HG03520 (cell line): ENCODE results near the gene SPON2.
A peak's percentile ranks its signal among the peaks of the same experiment; 100 is the strongest.

Source experiments
- ATAC-seq: cut with Tn5 transposase; IDR thresholded peaks from one replicate; pipeline ENCODE4 v1.9.1; 2021; ENCODE audit warnings: mild to moderate bottlenecking, moderate library complexity; ENCODE audit not compliant: unreplicated experiment

The SPON2 gene

DNA sequence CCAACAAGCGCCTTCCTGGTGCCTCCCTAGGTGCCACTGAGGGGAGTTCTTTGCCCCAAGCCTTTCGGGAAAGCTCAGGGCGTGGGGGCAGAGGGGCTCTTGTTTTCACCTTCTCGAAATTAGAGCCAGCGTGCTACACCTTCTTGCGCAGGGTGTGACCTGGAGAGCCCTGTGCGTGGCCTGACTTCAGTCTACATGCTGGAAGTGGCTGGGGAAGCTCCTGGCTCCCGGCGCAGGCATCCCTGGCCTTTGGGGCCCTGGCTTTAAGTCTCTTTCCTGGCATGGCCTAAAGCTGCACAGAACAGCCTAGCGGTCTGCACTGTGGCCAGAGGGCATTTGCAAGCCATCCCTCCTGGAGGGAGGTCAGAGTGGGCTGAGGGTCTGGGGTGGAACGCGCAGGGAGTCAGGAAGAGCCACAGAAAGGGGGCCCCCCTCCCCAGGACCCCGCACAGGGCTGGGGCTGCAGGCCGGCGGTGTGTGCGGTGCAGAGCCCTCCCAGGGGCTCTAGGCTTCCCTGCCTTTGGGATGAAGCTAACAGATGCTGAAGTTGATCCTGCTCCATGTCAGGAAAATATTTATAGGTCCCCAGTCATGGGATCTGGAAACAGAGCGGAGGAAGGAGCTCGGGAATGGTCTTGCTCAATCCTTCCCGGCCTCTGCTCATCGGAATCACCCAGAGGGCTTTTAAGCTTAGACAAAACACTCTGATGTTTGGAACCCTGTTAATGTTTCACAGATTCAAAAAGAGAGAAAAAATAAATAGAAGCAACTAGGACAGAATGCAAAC, 781 bp upstream of the SPON2 start:
- no peak for ATAC-seq

DNA sequence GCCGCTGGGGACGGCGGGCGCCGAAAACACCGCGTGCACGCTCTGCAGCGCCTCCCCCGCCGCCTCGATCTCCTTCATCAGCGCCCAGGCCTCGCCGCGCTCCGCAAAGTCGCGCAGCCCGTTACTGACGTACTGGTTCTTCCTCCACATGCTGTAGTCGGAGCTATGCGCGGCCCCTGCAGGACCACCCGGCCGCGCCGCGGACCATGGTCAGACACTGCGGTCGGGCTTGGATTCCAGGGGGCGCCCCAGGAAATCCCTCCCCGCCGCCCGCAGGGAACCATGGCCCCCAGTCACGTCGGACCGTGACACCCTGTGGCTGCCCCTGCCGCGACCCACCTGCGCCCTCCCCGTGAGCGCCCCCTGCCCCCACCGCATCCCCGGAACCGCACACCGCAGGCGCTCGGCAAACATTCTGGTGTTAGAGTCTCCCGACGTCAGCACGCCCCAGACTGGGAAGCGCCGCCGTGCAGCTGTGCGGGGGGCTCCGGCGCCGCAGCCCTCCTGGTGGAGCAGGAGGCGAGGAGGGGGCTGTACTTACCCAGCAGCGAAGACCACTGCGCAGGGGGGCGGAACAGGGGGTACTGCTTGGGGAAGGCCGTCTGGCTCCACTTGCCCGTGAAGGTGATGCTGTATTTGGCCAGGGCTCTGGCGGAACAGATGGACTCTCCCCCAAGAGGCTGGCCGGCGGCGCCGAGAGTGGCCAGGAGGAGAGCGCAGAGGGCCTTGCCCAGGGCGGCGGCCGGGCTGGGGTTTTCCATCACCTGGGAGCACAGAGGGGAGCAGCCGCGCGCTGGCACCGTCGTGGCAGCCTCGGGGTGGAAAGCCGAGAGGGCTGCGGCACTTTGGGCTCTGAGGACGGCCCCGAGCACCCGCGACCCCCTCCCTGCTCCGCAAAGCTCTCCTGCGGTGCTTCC, 814 bp downstream of the SPON2 start:
- no peak for ATAC-seq

DNA sequence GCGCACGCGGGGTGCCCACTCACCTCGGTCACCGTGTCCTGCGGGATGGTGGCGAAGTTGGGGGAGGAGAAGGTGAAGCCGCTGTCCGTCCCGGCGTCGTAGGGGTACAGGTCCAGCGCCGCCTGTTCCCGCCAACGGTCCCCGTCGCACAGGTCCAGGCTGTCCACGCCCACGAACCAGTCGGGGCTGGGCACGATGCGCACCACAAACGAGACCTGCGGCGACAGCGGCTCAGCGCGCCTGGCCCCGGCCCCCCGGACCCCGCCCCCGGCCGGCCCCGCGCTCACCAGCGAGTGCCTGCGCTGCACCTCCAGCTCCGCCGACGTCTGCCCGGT, 1.4 kb downstream of the SPON2 start:
- ATAC-seq: no peak

DNA sequence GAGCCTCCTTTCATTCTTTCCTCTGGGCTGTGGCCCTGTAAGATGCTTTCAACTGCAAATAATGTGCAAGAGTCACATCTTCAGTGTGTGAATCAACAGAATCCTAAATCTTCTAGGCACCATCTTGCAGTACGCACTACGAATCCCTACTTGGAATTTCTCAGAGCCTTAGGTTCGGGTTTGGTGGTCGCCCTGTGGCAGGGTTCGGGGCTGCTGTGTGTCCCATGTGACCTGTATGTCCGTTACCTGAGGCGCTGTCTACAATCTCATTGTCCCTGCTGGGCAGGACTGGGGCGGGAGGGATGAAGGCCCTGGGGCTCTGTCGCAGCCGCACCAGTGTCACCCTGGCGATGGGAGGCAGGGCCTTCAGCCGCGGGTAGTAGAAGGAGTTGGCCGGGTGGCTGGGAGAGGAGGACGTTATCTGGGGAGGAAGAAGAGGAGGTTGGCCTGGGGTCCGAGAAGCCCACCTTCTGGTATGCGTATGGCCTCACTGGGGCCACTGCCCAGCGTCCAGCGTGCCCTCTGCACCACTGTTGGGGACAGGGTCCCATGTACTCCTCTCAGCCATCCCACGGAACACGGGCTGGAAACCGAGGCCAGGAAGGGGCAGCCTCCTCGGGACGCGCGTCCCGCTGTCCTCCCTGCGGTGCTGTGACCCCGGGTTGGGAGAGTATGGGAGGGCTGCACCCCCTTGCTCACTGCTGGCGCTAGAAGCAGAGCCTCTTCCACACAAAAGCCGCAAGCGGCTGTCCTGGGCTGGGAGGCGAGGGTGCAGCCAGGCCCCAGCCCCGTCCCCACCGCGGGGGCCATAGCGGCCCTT, 2.0 kb downstream of the SPON2 start:
- no peak for ATAC-seq

DNA sequence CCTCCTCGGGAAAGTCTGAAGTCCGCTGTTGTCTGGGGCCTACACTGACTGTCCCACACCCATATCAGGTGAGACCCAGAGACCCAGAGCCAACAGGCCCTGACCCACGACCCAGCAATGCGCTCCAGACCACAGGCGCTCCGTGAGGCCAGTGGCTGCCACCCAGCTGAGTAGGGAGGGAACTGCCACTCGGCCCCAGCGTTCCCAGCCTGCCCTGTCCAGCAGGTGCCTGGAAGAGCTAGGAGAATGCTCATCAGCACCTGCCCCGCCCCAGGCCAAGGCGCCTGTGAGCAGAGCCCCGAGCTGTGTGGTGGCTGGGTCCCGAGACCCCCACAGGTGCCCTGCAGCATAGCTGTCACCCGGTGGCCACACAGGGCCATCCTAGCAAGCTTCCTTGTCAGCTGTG, 2.7 kb downstream of the SPON2 start:
- ATAC-seq: no peak

DNA sequence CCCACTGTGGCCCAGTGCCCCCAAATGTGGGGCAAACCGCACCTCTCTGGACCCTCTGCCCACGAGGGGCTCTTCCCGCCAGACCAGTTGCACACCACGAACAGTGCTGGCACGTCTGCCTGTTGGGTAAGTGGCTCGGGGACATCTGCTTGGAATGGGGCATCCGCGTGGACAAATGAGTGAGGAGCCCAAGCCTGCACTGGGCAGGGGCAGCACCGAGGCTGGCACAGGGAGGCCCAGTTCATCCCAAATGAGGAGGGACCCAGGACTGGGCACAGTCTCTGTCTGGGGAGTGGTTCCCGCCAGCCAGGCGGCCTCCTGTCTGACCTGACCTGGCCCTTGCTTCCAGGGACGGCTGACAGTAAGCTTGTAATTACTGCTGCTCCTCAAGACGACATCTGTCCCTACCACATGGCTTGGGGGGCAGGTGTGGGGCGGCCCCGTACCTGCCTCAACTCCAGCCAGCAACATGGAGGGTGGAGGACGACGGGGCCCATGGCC, 3.2 kb downstream of the SPON2 start:
- ATAC-seq: no peak

DNA sequence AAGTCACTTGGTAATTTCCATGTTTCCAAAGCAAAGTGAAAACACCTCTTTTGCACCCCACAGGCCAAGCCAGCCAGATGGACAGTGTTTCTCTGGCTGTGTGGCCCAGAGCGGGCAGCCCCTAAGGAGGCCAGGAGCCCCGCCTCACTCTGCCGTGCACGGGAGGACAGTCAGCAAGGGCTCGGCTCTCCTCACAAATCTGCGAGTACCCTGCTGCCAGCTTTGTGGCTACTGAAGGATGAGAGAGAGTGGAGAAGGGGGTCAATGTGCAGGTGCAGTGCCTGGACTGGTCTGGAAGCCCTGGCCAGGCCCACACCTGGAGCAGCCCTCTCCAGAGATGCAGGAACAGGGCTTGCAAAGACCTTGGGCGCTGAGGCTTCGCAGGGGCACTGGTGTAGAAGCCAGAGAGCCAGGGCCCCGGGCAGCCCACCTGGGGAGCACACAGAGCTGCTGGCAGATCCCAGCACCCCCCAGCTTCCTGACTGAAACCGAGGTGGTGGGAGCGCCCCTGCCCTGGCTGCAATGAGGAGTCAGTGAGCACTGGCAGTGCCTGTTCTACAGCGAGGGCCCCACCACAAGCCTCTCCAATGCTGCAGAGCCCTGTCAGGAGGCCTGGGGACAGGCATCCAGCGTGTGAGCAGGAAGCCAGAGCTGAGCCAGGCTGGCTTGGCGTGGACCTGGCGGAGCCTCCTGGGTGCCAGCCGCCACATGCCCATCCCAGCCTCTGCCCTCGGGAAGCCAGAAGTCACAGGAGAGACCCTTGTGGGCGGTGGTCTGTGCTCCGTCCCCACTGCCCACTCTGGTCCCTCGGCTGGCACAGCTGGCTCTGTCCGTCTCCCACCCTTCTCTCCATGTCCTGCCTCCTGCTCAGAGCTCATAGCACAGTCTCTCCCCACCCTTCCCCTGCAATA, 3.9 kb downstream of the SPON2 start:
- ATAC-seq: no peak

DNA sequence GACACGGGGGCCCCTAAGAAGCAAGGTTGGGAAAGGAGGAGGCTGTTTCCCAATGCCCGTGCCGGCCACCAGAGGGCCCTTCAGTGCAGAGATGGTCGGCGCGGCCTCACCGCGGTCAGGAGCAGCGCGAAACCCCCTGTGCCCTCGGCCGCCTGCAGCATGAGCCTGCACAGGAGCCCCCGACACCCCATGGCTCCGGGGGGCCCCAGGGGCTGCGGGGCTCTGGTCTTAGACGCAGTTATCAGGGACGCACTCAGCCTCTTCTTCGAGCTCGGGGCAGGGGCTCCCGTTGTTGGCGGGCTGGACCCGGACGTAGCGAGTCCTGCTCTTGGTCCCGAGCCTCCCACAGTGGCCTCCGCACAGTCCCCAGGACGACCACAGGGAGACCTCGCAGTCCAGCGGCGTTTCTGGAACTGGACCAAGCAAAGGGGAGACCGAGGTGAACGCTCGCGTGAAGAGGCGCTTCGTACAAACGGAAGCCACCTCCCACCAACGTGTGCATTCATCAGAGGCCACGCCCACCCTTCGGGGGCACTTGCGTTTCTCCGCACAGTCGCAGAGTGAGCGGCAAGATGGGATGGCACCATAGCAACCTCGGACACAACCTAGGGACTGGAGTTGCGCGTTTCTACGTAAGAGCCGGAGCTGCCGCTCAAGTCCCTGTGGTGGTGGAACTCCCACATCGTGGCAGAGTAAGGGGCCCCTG, 5.0 kb downstream of the SPON2 start:
- peak; percentile 76 for ATAC-seq

DNA sequence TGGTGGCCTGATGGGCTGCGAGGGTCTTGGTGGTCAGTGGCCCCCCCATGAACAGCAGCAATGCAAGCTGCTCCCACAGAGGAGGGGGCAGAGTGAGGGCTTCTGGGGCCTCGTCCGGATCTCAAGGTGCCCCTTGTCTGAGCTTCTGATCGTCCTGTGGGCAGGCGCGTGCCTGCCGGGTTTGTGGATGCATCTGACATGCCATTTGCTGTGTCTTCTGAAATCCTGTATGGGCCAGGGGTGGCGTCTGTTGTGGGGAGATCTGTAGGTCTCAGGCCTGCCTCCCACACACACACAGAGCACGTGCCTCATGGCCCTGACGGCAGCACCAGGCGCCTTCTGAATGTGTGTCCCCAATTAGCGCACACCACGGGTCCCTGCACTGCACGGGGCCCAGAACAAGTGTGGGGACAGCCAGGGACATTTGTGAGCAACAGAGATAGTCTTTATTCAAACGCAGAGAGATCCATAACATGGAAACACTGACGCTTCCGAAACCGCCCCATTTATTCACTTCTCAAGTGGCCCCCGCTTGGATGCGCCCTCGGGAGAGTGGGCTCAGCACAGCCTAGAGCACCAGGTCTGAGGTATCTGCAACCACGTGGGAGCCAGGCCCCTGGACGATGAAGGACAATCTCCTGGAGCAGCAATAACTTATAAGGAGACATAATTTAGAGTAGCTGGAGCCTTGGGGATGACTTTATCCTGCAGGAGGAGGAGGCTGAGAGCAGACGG, 5.7 kb downstream of the SPON2 start:
- no peak for ATAC-seq

DNA sequence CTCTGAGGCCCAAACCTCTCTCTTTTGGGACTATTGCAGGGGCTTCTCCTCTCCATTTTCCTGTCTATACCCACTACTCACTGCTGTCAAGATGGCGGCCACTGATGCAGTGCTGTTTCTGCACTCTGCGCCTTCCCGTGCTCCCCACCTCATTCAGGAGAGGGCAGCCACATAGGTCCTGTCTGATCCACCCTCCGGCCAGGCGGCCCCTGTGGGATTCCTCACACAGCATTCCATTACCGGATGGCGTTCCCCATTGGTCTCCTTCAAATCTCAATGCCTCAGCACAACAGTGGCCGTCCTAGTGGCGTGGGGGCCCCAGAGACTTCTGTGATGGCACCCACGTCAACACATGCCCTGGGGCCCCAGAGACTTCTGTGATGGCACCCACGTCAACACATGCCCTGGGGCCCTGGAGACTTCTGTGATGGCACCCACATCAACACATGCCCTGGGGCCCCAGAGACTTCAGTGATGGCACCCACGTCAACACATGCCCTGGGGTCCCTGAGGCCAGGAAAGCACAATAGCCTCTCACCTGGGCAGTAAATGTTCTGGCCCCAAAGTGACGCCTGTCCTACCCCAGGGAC, 7.3 kb downstream of the SPON2 start:
- no peak for ATAC-seq

DNA sequence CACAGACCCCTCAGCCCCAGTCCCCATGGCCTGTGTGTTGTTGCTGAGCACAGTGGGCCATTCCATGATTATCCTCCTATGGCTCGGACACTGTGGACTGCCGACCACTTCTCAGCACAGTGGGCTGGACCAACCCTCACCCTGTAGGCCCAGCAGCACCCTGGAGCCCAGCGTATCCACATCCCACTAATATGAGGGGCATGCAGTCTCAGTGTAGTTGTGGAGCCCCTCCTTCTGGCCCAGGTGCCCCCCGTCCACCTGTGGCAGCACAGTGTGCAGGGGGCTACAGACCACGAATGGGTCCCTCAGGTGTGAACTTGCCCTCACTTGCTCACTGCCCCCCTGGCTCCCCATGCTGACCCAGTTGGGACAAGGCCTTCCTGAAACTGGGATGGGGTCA, 7.9 kb downstream of the SPON2 start:
- no peak for ATAC-seq

DNA sequence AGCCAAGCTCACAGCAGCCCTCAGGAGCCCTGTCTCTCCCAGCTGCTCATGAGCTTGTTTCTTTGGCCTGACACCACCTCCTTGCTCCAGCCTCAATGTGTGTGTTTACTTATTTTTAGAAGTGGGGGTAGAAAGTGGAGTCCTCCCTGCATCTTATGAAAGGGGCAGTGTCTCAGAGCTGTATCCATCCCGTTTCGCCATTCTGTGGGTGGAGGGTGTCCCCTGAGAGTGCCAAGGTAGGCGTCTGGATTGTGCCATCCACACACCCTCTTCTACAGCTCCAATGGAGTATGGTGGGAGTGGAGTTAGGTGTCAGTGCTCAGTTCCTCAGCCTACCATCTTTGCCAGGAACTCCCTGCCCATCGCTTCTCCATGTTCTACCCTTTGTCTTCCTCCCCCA, 8.3 kb downstream of the SPON2 start:
- no peak for ATAC-seq

DNA sequence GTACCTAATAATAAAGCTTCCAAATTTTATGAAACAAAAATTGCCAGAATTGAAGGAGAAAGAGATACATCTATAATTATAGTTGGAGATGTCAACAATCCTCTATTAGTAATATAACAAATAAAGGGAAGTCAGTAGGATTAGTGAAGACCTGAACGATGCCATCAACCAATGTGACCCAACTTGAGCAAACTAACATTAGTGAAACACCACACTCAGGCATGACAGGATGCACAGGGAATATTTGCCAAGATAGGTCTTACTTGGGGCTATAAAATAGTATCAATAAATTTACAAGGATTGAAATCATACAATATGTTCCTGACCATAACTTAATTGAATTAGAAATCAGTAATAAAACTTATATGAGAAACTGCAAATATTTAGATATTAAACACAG, 12.0 kb downstream of the SPON2 start:
- ATAC-seq: no peak

DNA sequence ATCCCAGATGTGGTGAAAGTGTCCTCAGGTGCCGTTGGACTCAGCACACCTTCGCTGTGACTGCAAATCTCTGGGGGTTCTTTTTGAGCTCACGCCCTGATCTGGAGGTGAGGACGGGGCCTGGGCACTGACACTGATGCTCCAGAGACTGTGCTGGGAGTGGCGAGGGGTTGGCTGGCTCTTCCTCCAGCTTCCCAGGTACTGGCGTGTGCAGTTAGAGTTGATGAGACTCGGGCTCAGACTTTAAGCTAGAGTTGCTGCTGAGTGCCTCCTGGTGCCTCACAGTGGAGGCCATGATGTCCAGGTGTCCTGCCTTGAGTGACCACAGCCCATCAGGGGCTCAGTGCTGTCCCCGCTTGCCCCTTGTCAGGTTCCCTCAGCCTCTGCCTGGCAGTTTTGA, 16.3 kb downstream of the SPON2 start:
- ATAC-seq: no peak

DNA sequence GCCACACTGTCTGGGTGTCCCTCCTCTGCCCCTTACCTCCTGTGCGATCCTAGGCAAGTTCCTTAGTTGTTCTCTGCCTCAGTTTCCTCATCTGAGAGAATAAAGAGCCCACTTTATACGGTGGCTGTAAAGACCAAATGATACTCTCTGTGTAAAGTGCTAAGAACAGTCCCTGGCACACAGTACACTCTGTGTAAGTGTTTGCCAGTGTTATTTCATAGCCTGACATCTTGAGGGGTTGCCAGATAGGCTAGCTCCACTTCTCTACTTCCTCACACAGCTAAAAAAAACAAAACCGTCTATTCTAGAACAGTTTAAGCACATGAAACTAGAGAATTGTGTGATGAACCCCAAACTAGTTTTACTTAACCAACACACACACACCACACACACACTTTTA, 17.1 kb downstream of the SPON2 start:
- ATAC-seq: no peak

DNA sequence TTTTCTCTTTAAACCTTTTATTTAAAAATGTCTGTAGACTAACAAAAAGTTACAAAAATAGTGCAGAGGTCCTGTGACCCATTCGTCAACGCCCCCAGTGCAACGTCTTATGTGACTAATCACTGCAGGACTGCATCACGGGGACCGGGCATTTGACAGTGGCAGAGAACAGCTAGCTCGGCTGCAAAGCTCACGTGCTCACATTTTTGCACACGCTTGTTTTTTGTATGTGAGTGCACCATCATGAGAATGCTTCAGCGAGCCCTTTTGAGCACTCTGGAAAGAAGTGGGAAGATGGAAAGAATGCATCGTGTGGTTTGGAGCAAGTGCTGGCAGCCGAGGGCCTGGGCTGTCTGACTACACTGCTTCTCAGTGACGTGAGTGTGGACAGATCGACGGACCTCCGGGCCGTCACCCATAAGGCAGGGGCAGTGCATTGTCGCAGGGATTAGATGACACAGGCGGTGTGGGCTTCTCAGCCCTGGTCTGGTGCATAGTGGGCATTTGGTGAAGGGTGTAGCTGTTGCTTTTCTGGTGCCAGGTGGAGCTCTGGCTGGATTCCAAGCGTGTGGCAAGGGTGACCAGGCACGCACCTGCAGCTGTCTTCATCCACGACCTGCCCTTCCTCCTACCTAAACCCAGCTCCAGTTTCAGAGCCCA, 17.7 kb downstream of the SPON2 start:
- no peak for ATAC-seq

DNA sequence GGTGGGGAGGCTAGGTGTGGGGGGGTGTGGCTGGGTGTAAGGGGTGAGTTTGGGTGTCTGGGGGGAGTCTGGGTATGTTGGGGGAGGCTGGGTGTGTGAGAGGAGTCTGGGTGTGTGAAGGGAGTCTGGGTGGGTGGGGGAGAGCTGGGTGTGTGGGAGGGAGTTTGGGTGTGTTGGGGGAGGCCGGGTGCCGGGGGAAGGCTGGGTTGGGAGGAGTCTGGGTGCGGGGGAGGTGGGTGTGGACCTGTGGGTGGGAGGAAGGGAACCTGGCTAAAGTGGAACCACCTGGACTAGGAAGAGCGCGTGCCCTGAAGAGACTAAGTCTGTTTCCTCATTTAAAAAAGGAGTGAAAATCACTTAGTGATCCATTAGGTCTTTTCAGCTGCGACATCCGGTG, 18.3 kb downstream of the SPON2 start:
- no peak for ATAC-seq

DNA sequence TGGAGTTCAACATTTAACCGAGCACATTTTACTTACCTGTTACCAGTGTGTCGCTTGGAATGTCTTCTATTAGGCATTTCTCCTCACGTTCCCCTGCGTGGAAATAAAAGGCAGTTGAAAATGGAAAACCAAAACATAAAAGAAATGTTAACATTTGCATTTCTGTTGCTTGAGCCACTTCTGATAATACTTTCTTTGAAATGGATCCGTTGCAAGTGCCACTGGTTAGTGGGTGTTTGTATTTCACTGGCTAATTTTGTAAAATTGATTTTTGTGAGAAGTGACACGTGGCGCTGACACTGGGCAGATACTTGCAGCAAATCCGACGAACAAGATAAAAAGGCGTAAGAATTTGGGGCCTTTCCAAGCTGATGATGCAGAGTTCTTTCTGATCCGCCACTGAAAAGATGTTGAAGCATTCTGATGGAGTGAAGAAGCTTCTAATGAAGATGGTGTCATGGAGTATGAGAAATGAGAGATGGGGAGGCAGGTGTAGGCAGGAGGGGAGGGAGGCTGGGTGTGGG, 18.8 kb downstream of the SPON2 start:
- ATAC-seq: no peak
